H1 (cell line): ENCODE data around the gene PIEZO1.

ENCODE experiments used
- ASH2L ChIP-seq: fragments of 200-600, 300-600 bp; sonication (generic); IDR thresholded peaks from one replicate; pipeline ENCODE4 v1.7.1; 2017; ENCODE audit warnings: low read length
- EGR1 ChIP-seq: IDR thresholded peaks from 2 replicates; pipeline ENCODE4 v1.6.1; 2011; ENCODE audit warnings: low read depth, low read length, borderline replicate concordance
- EP300 ChIP-seq, 2 experiments: IDR thresholded peaks; 1 replicate in 1 of 2; 2 replicates in 1 of 2; pipeline ENCODE4 v1.6.1; 2011 to 2012; ENCODE audit warnings: low read depth in 2 of 2, low read length in 2 of 2, mild to moderate bottlenecking in 2 of 2, borderline replicate concordance in 1 of 2, inconsistent platforms in 1 of 2, moderate library complexity in 1 of 2
- EZH2 ChIP-seq: fragments of 200-600 bp; sonication (generic); IDR thresholded peaks from 2 replicates; pipeline ENCODE4 v1.7.1; 2012; ENCODE audit warnings: low read depth, mild to moderate bottlenecking, moderate library complexity, low read length, inconsistent platforms; ENCODE audit not compliant: severe bottlenecking
- JUN ChIP-seq: IDR thresholded peaks from 2 replicates; pipeline ENCODE4 v1.6.1; 2011; ENCODE audit warnings: low read depth, mild to moderate bottlenecking, improper control_type of control experiment, low read length
- MAFK ChIP-seq: IDR thresholded peaks from 2 replicates; pipeline ENCODE4 v1.6.1; 2012; ENCODE audit warnings: low read depth, mild to moderate bottlenecking, improper control_type of control experiment, low read length
- RAD21 ChIP-seq, 2 experiments: IDR thresholded peaks in 1 of 2; conservative IDR thresholded peaks in 1 of 2; 2 replicates each; pipeline ENCODE4 v1.6.1; 2011; ENCODE audit warnings: low read depth in 2 of 2, low read length in 2 of 2, improper control_type of control experiment in 1 of 2, inconsistent platforms in 1 of 2, mild to moderate bottlenecking in 1 of 2, moderate library complexity in 1 of 2
- SIRT6 ChIP-seq: IDR thresholded peaks from one replicate; pipeline ENCODE4 v1.7.1; 2012; ENCODE audit warnings: low read length, inconsistent platforms
- TEAD4 ChIP-seq: IDR thresholded peaks from 2 replicates; pipeline ENCODE4 v1.6.1; 2012; ENCODE audit warnings: low read depth, low read length, inconsistent platforms, mixed read lengths
- TF ChIP-seq, protein P1 (sequence below), 3 experiments: IDR thresholded peaks; 1 replicate in 2 of 3; 2 replicates in 1 of 3; pipeline versions ENCODE4 v1.5.1 to v1.6.1; 2011; ENCODE audit warnings: low read length in 3 of 3, mild to moderate bottlenecking in 3 of 3, inconsistent platforms in 2 of 3, low read depth in 1 of 3, moderate library complexity in 1 of 3; ENCODE audit not compliant: insufficient read depth in 1 of 3; ENCODE audit errors: control extremely low read depth in 1 of 3

DNA sequence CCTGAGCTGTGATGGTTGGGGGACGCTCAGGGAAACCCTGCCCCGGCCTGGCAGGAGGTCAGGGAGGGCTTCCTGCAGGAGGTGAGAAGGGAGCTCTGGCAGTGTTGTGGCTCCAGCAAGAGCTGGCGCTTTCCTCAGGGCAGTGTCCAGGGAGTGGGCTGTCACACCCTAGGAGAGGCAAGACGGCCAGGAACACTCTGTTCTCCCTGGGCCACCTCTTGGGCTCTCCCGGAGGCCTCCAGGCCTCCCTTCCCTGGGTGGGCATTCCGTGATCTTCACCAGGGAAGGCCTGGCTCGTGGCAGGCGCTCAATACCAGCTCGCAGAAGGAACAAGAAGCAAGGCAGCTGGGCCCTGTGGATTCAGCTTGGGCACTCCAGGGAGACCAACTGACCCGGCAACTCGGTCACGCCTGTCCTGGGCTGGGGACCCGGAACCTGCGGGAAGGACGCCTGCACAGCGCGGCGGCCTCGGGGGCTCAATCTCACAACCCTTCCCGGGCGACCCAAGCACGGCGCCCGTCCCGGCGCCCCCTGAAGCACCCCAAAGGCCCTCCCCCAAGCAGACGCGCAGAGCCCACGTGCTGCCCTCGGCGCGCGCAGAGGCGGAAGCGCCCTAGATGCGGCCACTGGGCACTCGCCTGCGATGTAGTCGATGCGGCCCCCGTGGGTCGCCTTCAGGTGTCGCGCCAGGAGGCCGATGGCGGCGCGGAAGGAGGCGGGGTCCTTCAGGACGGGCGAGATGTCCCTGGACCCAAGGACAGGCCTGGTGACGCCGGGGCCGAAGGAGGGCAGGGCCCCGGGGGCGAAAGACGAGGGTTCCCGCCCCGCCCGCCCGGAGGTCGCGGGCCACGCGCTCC is 26.1 kb upstream of the PIEZO1 start:
- TF ChIP-seq, protein P1, sequence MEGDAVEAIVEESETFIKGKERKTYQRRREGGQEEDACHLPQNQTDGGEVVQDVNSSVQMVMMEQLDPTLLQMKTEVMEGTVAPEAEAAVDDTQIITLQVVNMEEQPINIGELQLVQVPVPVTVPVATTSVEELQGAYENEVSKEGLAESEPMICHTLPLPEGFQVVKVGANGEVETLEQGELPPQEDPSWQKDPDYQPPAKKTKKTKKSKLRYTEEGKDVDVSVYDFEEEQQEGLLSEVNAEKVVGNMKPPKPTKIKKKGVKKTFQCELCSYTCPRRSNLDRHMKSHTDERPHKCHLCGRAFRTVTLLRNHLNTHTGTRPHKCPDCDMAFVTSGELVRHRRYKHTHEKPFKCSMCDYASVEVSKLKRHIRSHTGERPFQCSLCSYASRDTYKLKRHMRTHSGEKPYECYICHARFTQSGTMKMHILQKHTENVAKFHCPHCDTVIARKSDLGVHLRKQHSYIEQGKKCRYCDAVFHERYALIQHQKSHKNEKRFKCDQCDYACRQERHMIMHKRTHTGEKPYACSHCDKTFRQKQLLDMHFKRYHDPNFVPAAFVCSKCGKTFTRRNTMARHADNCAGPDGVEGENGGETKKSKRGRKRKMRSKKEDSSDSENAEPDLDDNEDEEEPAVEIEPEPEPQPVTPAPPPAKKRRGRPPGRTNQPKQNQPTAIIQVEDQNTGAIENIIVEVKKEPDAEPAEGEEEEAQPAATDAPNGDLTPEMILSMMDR (IDR thresholded peaks at IDR 0.05; ENCODE audit: control extremely low read depth in 1 of 3, insufficient read depth in 1 of 3, low read depth in 1 of 3, low read length in 3 of 3), result no peak
- TF ChIP-seq EZH2, result no peak
- no peak for TF ChIP-seq TEAD4
- no peak for TF ChIP-seq SIRT6
- TF ChIP-seq ASH2L, result no peak
- no peak for TF ChIP-seq MAFK
- TF ChIP-seq EGR1, result no peak
- no peak for TF ChIP-seq RAD21 (IDR thresholded peaks at IDR 0.05 in 1 of 2, conservative IDR thresholded peaks at IDR 0.05 in 1 of 2; ENCODE audit: low read depth in 2 of 2, low read length in 2 of 2)
- TF ChIP-seq EP300 (IDR thresholded peaks at IDR 0.05; ENCODE audit: borderline replicate concordance in 1 of 2, low read depth in 2 of 2, low read length in 2 of 2), result no peak
- no peak for TF ChIP-seq JUN
